OCI-LY7 (cell line): Measurements from ENCODE around the gene UHRF1.

ENCODE experiments used
- EZH2phosphoT487 ChIP-seq: fragments of 200-600 bp; sonication (generic); IDR thresholded peaks from 2 replicates; pipeline ENCODE4 v1.6.1; 2018; ENCODE audit warnings: low read depth, borderline replicate concordance, mild to moderate bottlenecking, mixed run types, antibody characterized with exemption, low read length, moderate library complexity, mixed read lengths
- TF ChIP-seq, protein P1 (sequence below): fragments of 200-600 bp; sonication (generic); conservative IDR thresholded peaks from 2 replicates; pipeline ENCODE4 v1.5.1; 2014; ENCODE audit warnings: mild to moderate bottlenecking, antibody characterized with exemption, low read length, moderate library complexity, mixed read lengths

DNA sequence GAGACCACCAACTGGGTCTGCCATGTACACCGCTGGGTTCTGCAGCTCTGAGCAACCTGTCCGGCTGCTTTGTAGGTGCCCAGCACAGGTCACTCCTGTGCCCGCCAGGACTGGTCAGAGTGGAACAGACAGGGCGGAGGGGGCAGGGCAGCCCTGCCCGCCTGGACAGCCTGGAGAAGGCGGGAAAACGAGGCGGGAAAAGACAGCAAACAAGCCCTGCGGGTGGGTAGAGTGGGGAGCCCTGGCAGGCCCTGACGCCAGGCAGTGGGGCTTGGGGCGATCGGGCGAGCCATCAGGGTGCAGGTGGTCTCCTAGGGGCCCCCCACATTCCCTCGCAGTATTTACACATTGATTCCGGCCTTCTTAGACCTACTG lies 533 bp upstream of the UHRF1 start:
- TF ChIP-seq, protein P1, sequence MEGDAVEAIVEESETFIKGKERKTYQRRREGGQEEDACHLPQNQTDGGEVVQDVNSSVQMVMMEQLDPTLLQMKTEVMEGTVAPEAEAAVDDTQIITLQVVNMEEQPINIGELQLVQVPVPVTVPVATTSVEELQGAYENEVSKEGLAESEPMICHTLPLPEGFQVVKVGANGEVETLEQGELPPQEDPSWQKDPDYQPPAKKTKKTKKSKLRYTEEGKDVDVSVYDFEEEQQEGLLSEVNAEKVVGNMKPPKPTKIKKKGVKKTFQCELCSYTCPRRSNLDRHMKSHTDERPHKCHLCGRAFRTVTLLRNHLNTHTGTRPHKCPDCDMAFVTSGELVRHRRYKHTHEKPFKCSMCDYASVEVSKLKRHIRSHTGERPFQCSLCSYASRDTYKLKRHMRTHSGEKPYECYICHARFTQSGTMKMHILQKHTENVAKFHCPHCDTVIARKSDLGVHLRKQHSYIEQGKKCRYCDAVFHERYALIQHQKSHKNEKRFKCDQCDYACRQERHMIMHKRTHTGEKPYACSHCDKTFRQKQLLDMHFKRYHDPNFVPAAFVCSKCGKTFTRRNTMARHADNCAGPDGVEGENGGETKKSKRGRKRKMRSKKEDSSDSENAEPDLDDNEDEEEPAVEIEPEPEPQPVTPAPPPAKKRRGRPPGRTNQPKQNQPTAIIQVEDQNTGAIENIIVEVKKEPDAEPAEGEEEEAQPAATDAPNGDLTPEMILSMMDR, result no peak
- no peak for TF ChIP-seq EZH2phosphoT487
